Activated CD8-positive, alpha-beta T cell treated with anti-CD3 and anti-CD28 coated beads for 36 hours (primary cell): ENCODE results near the gene BRME1. TPM values are rescaled to one million over a fixed set of nuclear protein-coding genes. Genes with fewer than 3 reads are reported as not detected.

ENCODE experiments used
- ATAC-seq: fragments of 200-7000 bp; cut with Tn5 transposase; one replicate; pipeline ENCODE4 v1.10.0; 2021; ENCODE audit warnings: mild to moderate bottlenecking, moderate library complexity
- CTCF ChIA-PET: fragments of 350-600 bp; sonication (Branson Sonifier 250); formaldehyde crosslinking; loops from one replicate; lab custom pipeline; 2021; ENCODE audit warnings: antibody characterized with exemption; lab: Charles Lee
- POLR2A ChIA-PET: fragments of 350-600 bp; sonication (Branson Sonifier 250); formaldehyde crosslinking; loops from one replicate; lab custom pipeline; 2021; ENCODE audit warnings: antibody characterized with exemption; lab: Charles Lee
- DNase-seq: peaks from one replicate; pipeline ENCODE4 v3.0.0-alpha.2; 2020
- H3K27ac Mint-ChIP-seq: one replicate; pipeline ENCODE4 v1.8.0; 2021; ENCODE audit warnings: mild to moderate bottlenecking, mixed read lengths
- H3K27me3 Mint-ChIP-seq: one replicate; pipeline ENCODE4 v1.8.0; 2021; ENCODE audit warnings: mixed read lengths
- H3K36me3 Mint-ChIP-seq: one replicate; pipeline ENCODE4 v1.8.0; 2021; ENCODE audit warnings: low read depth, mixed read lengths
- H3K4me1 Mint-ChIP-seq: one replicate; pipeline ENCODE4 v1.8.0; 2021; ENCODE audit warnings: low read depth, mixed read lengths
- H3K4me3 Mint-ChIP-seq: one replicate; pipeline ENCODE4 v1.8.0; 2021; ENCODE audit warnings: mild to moderate bottlenecking, moderate library complexity, mixed read lengths
- H3K9me3 Mint-ChIP-seq: one replicate; pipeline ENCODE4 v1.8.0; 2021; ENCODE audit warnings: mixed read lengths
- intact Hi-C: fragments of 100-400 bp; cut with micrococcal nuclease; formaldehyde crosslinking; loops from one replicate; pipeline ENCODE4 v1.10.0; 2022
- total RNA-seq, 2 experiments: library from RNA; stranded (reverse); gene quantifications; one replicate each; pipeline ENCODE4 v1.2.3, GENCODE V29; 2021
- TF ChIP-seq, protein P1 (sequence below): fragments of 200-600 bp; IDR thresholded peaks from one replicate; pipeline ENCODE4 v1.8.0; 2022; ENCODE audit warnings: antibody characterized with exemption, mild to moderate bottlenecking

The BRME1 gene
- total RNA-seq, 2 experiments from 2014 or later: 3.6 to 5.2 TPM

- TF ChIP-seq, protein P1, sequence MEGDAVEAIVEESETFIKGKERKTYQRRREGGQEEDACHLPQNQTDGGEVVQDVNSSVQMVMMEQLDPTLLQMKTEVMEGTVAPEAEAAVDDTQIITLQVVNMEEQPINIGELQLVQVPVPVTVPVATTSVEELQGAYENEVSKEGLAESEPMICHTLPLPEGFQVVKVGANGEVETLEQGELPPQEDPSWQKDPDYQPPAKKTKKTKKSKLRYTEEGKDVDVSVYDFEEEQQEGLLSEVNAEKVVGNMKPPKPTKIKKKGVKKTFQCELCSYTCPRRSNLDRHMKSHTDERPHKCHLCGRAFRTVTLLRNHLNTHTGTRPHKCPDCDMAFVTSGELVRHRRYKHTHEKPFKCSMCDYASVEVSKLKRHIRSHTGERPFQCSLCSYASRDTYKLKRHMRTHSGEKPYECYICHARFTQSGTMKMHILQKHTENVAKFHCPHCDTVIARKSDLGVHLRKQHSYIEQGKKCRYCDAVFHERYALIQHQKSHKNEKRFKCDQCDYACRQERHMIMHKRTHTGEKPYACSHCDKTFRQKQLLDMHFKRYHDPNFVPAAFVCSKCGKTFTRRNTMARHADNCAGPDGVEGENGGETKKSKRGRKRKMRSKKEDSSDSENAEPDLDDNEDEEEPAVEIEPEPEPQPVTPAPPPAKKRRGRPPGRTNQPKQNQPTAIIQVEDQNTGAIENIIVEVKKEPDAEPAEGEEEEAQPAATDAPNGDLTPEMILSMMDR: no peak
- POLR2A ChIA-PET: no interaction called here
- no peaks in the 10 kb centered on the region for H3K36me3 Mint-ChIP-seq
- no peak overlapping the region for H3K27ac Mint-ChIP-seq
- H3K27me3 Mint-ChIP-seq: no peaks in the 10 kb centered on the region
- no peaks in the 10 kb centered on the region for H3K9me3 Mint-ChIP-seq
- intact Hi-C loops: no loop called here
- CTCF ChIA-PET: no interaction called here
- ATAC-seq (no peak), DNase-seq (no peak)
- peaks cover 14% of the 10 kb centered on the region for H3K4me1 Mint-ChIP-seq
- H3K4me3 Mint-ChIP-seq: no peak overlapping the region
These were observed 15.8 kb downstream of the BRME1 start for GRCh38 chr19:13890136-13890535.

GRCh38 chr19:13888281-13888680 lies 17.6 kb downstream of the BRME1 start:
- H3K4me3 Mint-ChIP-seq: no peak overlapping the region

GRCh38 chr19:13887517-13887916 lies 18.4 kb downstream of the BRME1 start:
- intact Hi-C loops: loop anchor here (10.0 kb wide), 1 partner anchor 147 kb away; the partner anchor contains the start of gene IL27RA
- no peak overlapping the region for H3K4me3 Mint-ChIP-seq

More at GRCh38 chr19:13888281-13888680, 17.6 kb downstream of the BRME1 start:
- DNase-seq (no peak), ATAC-seq (no peak)
- intact Hi-C loops: loop anchor here (10.0 kb wide), 1 partner anchor 147 kb away; the partner anchor contains the start of gene IL27RA
- Mint-ChIP-seq H3K9me3 (no peaks in the 10 kb centered on the region), H3K4me1 (peaks cover 19% of the 10 kb centered on the region), H3K27me3 (no peaks in the 10 kb centered on the region), H3K36me3 (no peaks in the 10 kb centered on the region), H3K27ac (no peak overlapping the region)
- ChIA-PET POLR2A (interaction anchor here (1.5 kb wide), 1 partner anchor 12 kb away, joined by 4 read pairs; no protein-coding TSS in a partner anchor), CTCF (interaction anchor here (0.9 to 2.0 kb wide), 3 partner anchors 15 to 185 kb away, joined by 3 to 5 read pairs (median 3); partner anchors contain the start of gene MISP3)
- TF ChIP-seq, protein P1: no peak

GRCh38 chr19:13887018-13887436 lies 18.9 kb downstream of the BRME1 start:
- POLR2A ChIA-PET: interaction anchor here (0.7 to 1.0 kb wide), 2 partner anchors 8 to 120 kb away, joined by 3 to 4 read pairs; no protein-coding TSS in a partner anchor

More at GRCh38 chr19:13887517-13887916, 18.4 kb downstream of the BRME1 start:
- CTCF ChIA-PET: interaction anchor here (1.2 to 2.0 kb wide), 2 partner anchors 52 to 185 kb away, joined by 3 to 5 read pairs; partner anchors contain the start of gene MISP3
- peak; percentile 21 for ATAC-seq
- no peaks in the 10 kb centered on the region for H3K9me3 Mint-ChIP-seq
- H3K27ac Mint-ChIP-seq: no peak overlapping the region
- TF ChIP-seq, protein P1: no peak
- H3K36me3 Mint-ChIP-seq: no peaks in the 10 kb centered on the region
- no peak for DNase-seq
- POLR2A ChIA-PET: interaction anchor here (0.6 to 0.7 kb wide), 2 partner anchors 11 to 119 kb away, joined by 4 to 5 read pairs; no protein-coding TSS in a partner anchor
- H3K27me3 Mint-ChIP-seq: no peaks in the 10 kb centered on the region
- H3K4me1 Mint-ChIP-seq: peaks cover 23% of the 10 kb centered on the region

More at GRCh38 chr19:13887018-13887436, 18.9 kb downstream of the BRME1 start:
- TF ChIP-seq, protein P1: no peak
- CTCF ChIA-PET: interaction anchor here (0.8 to 2.0 kb wide), 4 partner anchors 14 to 186 kb away, joined by 3 to 5 read pairs (median 4); partner anchors contain the start of gene MISP3
- Mint-ChIP-seq H3K27me3 (no peaks in the 10 kb centered on the region), H3K4me1 (peaks cover 28% of the 10 kb centered on the region), H3K4me3 (no peak overlapping the region), H3K27ac (no peak overlapping the region), H3K9me3 (no peaks in the 10 kb centered on the region), H3K36me3 (no peaks in the 10 kb centered on the region)
- DNase-seq (peak; percentile 70), ATAC-seq (peak; percentile 82)
- intact Hi-C loops: loop anchor here (10.0 kb wide), 1 partner anchor 148 kb away; the partner anchor contains the start of gene IL27RA
